GM13977 (cell line): Measurements from ENCODE around the gene FOXS1.

Experiments used
- DNase-seq: peaks from one replicate; pipeline ENCODE4 v3.0.0; 2012; ENCODE audit warnings: low spot score
- CTCF ChIP-seq: IDR thresholded peaks from 2 replicates; pipeline ENCODE4 v1.5.1; 2012; ENCODE audit warnings: mild to moderate bottlenecking, control low read depth; ENCODE audit not compliant: insufficient read depth; ENCODE audit errors: extremely low read depth, missing control alignments
- in situ Hi-C: fragments of 300-500 bp; cut with MboI; formaldehyde crosslinking; loops from one replicate; pipeline ENCODE4 v1.12.0; 2022; ENCODE audit warnings: low sequenced_read_pairs, low pct_unique_long_range_greater_than_20kb, mixed read lengths, inconsistent platforms; ENCODE audit not compliant: unreplicated experiment

Gene FOXS1

GRCh38 chr20:31841928-31842327 is 3.5 kb downstream of the FOXS1 start:
- no peak for TF ChIP-seq CTCF
- in situ Hi-C loops = loop anchor here (25.0 kb wide), 1 partner anchor 245 kb away; no protein-coding TSS in a partner anchor
- DNase-seq = no peak

DNA sequence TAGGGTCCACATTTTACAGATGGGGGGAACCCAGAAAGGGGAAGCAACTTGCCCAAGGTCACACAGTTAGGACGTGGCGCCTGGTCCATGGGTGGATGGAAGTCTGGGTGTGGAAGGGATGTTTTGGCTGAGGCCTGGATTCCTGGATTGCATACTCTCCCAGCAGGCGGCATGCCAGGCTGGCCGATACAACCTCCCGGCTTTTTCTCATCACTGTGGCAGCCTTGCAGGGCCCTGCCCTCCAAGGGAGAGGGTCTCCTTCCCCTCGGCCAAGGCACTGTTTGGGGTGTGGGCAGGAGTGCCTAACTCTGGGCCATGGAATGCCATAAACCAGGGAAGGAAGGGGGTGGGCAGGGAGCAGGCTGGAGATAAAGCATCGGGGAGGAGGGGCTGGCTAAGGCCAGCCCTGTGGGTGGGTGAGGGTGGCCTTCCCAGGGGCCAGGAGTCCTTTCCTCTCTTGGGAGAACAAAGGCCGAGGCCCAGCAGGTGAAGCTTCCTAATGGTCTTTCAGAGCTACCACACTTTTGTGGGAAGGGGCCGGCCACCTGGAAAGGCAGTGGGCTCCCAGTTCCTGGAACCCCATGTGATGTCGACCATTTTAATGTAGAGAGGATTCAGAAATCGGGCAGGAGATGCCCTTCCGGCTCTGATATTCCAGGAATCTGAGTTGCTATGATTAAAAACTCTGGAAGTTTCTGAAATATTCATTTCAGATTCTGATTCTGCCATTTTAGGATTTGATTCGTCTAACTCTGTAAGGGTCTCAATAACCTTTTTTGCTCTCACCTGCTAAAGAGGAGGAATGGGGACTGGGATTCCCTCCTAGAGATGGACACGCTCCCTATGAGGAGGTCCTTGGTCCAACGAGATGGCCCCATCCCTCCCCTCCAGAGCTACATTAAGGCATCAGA is 4.2 kb downstream of the FOXS1 start:
- no peak for TF ChIP-seq CTCF
- in situ Hi-C loops = loop anchor here (25.0 kb wide), 1 partner anchor 246 kb away; no protein-coding TSS in a partner anchor

GRCh38 chr20:31839782-31840487 is 5.5 kb downstream of the FOXS1 start:
- no peak for TF ChIP-seq CTCF
- DNase-seq = no peak
- in situ Hi-C loops = loop anchor here (25.0 kb wide), 1 partner anchor 247 kb away; no protein-coding TSS in a partner anchor

More for the DNA sequence above, 4.2 kb downstream of the FOXS1 start:
- no peak for DNase-seq

- no peak for TF ChIP-seq CTCF
- no peak for DNase-seq
These were observed 6.6 kb downstream of the FOXS1 start for GRCh38 chr20:31838646-31839292.

GRCh38 chr20:31837896-31838397 is 7.5 kb downstream of the FOXS1 start:
- no peak for DNase-seq

More at GRCh38 chr20:31838646-31839292, 6.6 kb downstream of the FOXS1 start:
- in situ Hi-C loops = loop anchor here (25.0 kb wide), 1 partner anchor 249 kb away; no protein-coding TSS in a partner anchor

More at GRCh38 chr20:31837896-31838397, 7.5 kb downstream of the FOXS1 start:
- in situ Hi-C loops = loop anchor here (25.0 kb wide), 1 partner anchor 249 kb away; no protein-coding TSS in a partner anchor
- no peak for TF ChIP-seq CTCF
